HepG2 (cell line): ENCODE measurements around the gene COL27A1. TPM values are rescaled to one million over a fixed set of nuclear protein-coding genes. Genes with fewer than 3 reads are reported as not detected.

Experiments
- ATAC-seq: fragments of 200-7000 bp; cut with Tn5 transposase; 3 replicates; pipeline ENCODE4 v1.9.1; 2020; ENCODE audit warnings: mild to moderate bottlenecking, moderate library complexity
- BruUV-seq: library from RNA; stranded (reverse); fragments of 400-500 nt; replicated peaks from 2 replicates; lab custom pipeline; 2021; lab: Mats Ljungman, UMichigan
- CTCF ChIA-PET: fragments of 300-600 bp; formaldehyde crosslinking; extraction: SDS; loops from one replicate; lab custom pipeline; 2021; ENCODE audit warnings: low total read pairs, inconsistent platforms, low intra/inter-chr PET ratio; lab: Yijun Ruan, JAX
- POLR2A ChIA-PET: fragments of 350-600 bp; sonication (Branson Sonifier 250); formaldehyde crosslinking; loops from one replicate; lab custom pipeline; 2020; ENCODE audit warnings: antibody characterized with exemption, inconsistent platforms; lab: Yijun Ruan, JAX
- DNase-seq: peaks from one replicate; pipeline ENCODE4 v3.0.0-alpha.2; 2015; ENCODE audit warnings: low spot score
- FAIRE-seq: peaks from 3 replicates; lab custom pipeline; 2011; peaks lifted over from hg19 to GRCh38; lab: Jason Lieb, UNC
- H2AFZ ChIP-seq: one replicate; pipeline ENCODE4 v1.6.1; 2011; ENCODE audit warnings: low read length, inconsistent platforms
- H3K27ac ChIP-seq: fragments of 300-600 bp; 3 replicates; pipeline ENCODE4 v1.8.0; 2011; ENCODE audit warnings: mixed run types, mild to moderate bottlenecking, mixed read lengths, low read length, inconsistent platforms; ENCODE audit not compliant: insufficient read depth; ENCODE audit errors: extremely low read length
- H3K27me3 ChIP-seq, 2 experiments: fragments of 200-600 bp in 1 of 2; 2 replicates in 1 of 2; 3 replicates in 1 of 2; pipeline versions ENCODE4 v1.6.0 to v1.8.0; 2011; ENCODE audit warnings: low read length in 2 of 2, mild to moderate bottlenecking in 2 of 2, moderate library complexity in 2 of 2, inconsistent platforms in 1 of 2; ENCODE audit not compliant: insufficient read depth in 2 of 2, control insufficient read depth in 1 of 2
- H3K36me3 ChIP-seq, 2 experiments: fragments of 200-600 bp in 1 of 2; replicated peaks in 1 of 2; 2 replicates in 1 of 2; 3 replicates in 1 of 2; pipeline versions ENCODE4 v1.5.1 to v1.8.0; 2011; ENCODE audit warnings: low read length in 2 of 2, inconsistent platforms in 1 of 2; ENCODE audit not compliant: insufficient read depth in 2 of 2, control insufficient read depth in 1 of 2
- H3K4me1 ChIP-seq: 2 replicates; pipeline ENCODE4 v1.5.1; 2012; ENCODE audit warnings: low read length, inconsistent platforms; ENCODE audit not compliant: insufficient read depth
- H3K4me2 ChIP-seq: 2 replicates; pipeline ENCODE4 v1.6.0; 2011; ENCODE audit warnings: low read depth, low read length, inconsistent platforms
- H3K4me3 ChIP-seq, 3 experiments: fragments of 200-600 bp in 1 of 3; sonication (generic), shearing (Covaris generic) in 1 of 3; replicated peaks in 1 of 3; 2 replicates each; pipeline ENCODE4 v1.5.1; 2011 to 2016; ENCODE audit warnings: low read length in 3 of 3, inconsistent platforms in 2 of 3, low read depth in 2 of 3, mild to moderate bottlenecking in 2 of 3, control low read depth in 1 of 3, mixed read lengths in 1 of 3; ENCODE audit not compliant: insufficient read depth in 1 of 3
- H3K79me2 ChIP-seq: one replicate; pipeline ENCODE4 v1.6.1; 2011; ENCODE audit warnings: low read length, inconsistent platforms; ENCODE audit not compliant: insufficient read depth
- H3K9ac ChIP-seq: 2 replicates; pipeline ENCODE4 v1.6.0; 2011; ENCODE audit warnings: mild to moderate bottlenecking, low read depth, low read length, inconsistent platforms; ENCODE audit not compliant: insufficient read depth
- H3K9me3 ChIP-seq: 2 replicates; pipeline ENCODE4 v1.5.1; 2012; ENCODE audit warnings: mild to moderate bottlenecking, low read length
- H4K20me1 ChIP-seq: 2 replicates; pipeline ENCODE4 v1.6.0; 2011; ENCODE audit warnings: inconsistent platforms, mild to moderate bottlenecking, low read length, moderate library complexity; ENCODE audit not compliant: insufficient read depth
- AGO1 ChIP-seq: fragments of 200-400 bp; formaldehyde crosslinking; IDR thresholded peaks from 2 replicates; pipeline ENCODE4 v1.6.1; 2017; ENCODE audit warnings: mild to moderate bottlenecking, low read depth, low read length, moderate library complexity; ENCODE audit not compliant: poor library complexity, severe bottlenecking
- GZF1 ChIP-seq: sonication (generic); formaldehyde crosslinking; IDR thresholded peaks from 2 replicates; pipeline ENCODE4 v1.5.1; 2020; ENCODE audit warnings: mild to moderate bottlenecking, missing genetic modification reagents
- TBX3 ChIP-seq: fragments of 450-650 bp; IDR thresholded peaks from 2 replicates; pipeline ENCODE4 v1.6.1; 2017; ENCODE audit warnings: antibody characterized with exemption, mild to moderate bottlenecking, inconsistent platforms, borderline replicate concordance
- WGBS: methylation state at CpG from one replicate; pipeline ENCODE4 v1.1.6; 2017; ENCODE audit warnings: low lambda C conversion rate; 5-methylcytosine and 5-hydroxymethylcytosine counted together
- in situ Hi-C: cut with HindIII; loops from 2 replicates; pipeline ENCODE4 v1.10.0; 2017; ENCODE audit warnings: low pct_unique_long_range_greater_than_20kb; ENCODE audit not compliant: extremely low pct_ligation_motif_present
- intact Hi-C: fragments of 100-400 bp; cut with micrococcal nuclease; formaldehyde crosslinking; loops from one replicate; pipeline ENCODE4 v1.10.0; 2022; ENCODE audit not compliant: unreplicated experiment
- polyA plus RNA-seq, 8 experiments: library from polyadenylated mRNA; depleted of rRNA in 3 of 8; stranded (reverse) in 7 of 8; unstranded in 1 of 8; fragments of >200 nt; fragmentation: Illumina TruSeq in 4 of 8; extraction: Trizol in 4 of 8; gene quantifications; 2 replicates each; pipeline versions ENCODE4 v1.2.1 to v1.2.3, GENCODE V29; 2011 to 2016; ENCODE audit warnings: low read depth in 4 of 8, missing spikeins in 1 of 8, mixed read lengths in 1 of 8; ENCODE audit not compliant: insufficient read depth in 1 of 8
- total RNA-seq, 5 experiments: library from RNA; depleted of rRNA; stranded (reverse); fragments of >200 nt; fragmentation: Illumina TruSeq; extraction: Trizol; gene quantifications; 2 replicates each; pipeline ENCODE4 v1.2.3, GENCODE V29; 2016; ENCODE audit warnings: low read depth in 1 of 5
- TF ChIP-seq, protein P1 (sequence below): sonication (generic); formaldehyde crosslinking; IDR thresholded peaks from 2 replicates; pipeline ENCODE4 v1.8.1; 2023; ENCODE audit warnings: missing genetic modification reagents, inconsistent platforms, borderline replicate concordance
- TF ChIP-seq, protein P2 (sequence below): sonication (generic); formaldehyde crosslinking; IDR thresholded peaks from 2 replicates; pipeline ENCODE4 v1.8.1; 2022; ENCODE audit warnings: low read depth, mild to moderate bottlenecking, missing genetic modification reagents

Gene COL27A1
- total and polyA plus RNA-seq, 2 of the 13 experiments (the other 11 are each of a cell fraction or from before 2014, with no cell fraction given) = 71.3 to 89.1 TPM

GRCh38 chr9:114282507-114282906, 127.2 kb downstream of the COL27A1 start:
- no peak for FAIRE-seq
- Histone ChIP-seq H3K79me2 (no peaks in the 10 kb centered on the region), H3K4me1 (no peaks in the 10 kb centered on the region), H4K20me1 (no peaks in the 10 kb centered on the region), H3K27me3 (no peaks in the 10 kb centered on the region), H3K9me3 (no peaks in the 10 kb centered on the region), H2AFZ (no peak overlapping the region), H3K27ac (no peak overlapping the region), H3K36me3 (peaks cover 46 to 82% of the 10 kb centered on the region in 2 experiments), H3K4me2 (no peak overlapping the region), H3K4me3 (no peak overlapping the region), H3K9ac (no peak overlapping the region)
- ChIA-PET CTCF (no interaction called here), POLR2A (no interaction called here)
- TF ChIP-seq AGO1 = no peak
- TF ChIP-seq, protein P1, sequence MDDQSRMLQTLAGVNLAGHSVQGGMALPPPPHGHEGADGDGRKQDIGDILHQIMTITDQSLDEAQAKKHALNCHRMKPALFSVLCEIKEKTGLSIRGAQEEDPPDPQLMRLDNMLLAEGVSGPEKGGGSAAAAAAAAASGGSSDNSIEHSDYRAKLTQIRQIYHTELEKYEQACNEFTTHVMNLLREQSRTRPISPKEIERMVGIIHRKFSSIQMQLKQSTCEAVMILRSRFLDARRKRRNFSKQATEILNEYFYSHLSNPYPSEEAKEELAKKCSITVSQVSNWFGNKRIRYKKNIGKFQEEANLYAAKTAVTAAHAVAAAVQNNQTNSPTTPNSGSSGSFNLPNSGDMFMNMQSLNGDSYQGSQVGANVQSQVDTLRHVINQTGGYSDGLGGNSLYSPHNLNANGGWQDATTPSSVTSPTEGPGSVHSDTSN (CRISPR knock-in tag) = no peak
- TF ChIP-seq, protein P2, sequence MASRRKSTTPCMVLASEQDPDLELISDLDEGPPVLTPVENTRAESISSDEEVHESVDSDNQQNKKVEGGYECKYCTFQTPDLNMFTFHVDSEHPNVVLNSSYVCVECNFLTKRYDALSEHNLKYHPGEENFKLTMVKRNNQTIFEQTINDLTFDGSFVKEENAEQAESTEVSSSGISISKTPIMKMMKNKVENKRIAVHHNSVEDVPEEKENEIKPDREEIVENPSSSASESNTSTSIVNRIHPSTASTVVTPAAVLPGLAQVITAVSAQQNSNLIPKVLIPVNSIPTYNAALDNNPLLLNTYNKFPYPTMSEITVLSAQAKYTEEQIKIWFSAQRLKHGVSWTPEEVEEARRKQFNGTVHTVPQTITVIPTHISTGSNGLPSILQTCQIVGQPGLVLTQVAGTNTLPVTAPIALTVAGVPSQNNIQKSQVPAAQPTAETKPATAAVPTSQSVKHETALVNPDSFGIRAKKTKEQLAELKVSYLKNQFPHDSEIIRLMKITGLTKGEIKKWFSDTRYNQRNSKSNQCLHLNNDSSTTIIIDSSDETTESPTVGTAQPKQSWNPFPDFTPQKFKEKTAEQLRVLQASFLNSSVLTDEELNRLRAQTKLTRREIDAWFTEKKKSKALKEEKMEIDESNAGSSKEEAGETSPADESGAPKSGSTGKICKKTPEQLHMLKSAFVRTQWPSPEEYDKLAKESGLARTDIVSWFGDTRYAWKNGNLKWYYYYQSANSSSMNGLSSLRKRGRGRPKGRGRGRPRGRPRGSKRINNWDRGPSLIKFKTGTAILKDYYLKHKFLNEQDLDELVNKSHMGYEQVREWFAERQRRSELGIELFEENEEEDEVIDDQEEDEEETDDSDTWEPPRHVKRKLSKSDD (CRISPR knock-in tag) = no peak
- TF ChIP-seq TBX3 = no peak
- no peak for TF ChIP-seq GZF1 (CRISPR knock-in tag)
- no peak for ATAC-seq
- in situ Hi-C loops (no loop called here), intact Hi-C loops (no loop called here)
- DNase-seq = no peak
- 100% methylated on average over 3 of the region's 6 CpGs for WGBS
- BruUV-seq = no TSS peak
